ENCODE data around the gene NSRP1. TPM values are rescaled to one million over a fixed set of nuclear protein-coding genes. Genes with fewer than 3 reads are reported as not detected.
A peak's percentile ranks its signal among the peaks of the same experiment; 100 is the strongest.
"Not testable (repeated sequence)": the region's sequence is repeated elsewhere in the genome, so short reads cannot be mapped to it uniquely, and the experiment has no call there.

The NSRP1 gene
- polyA plus RNA-seq, 2 donors = 16.6 to 19.1 TPM

DNA sequence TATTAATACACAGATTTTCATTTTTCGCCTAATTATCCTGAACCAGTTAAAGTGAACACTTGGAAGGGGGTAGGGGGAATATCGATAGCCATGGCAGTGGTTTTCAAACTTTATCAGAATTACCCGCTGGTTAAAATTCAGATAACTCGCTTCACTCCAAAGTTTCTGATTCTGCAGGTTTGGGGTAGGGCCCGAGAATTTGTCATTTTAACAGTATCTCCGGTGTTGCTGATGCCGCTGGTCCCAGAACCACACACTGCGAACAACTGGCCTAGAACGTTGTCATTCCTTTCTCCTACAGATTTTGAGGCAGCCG is 313 bp upstream of the NSRP1 start:
- no peaks in the 10 kb centered on the region for H3K9me3 ChIP-seq (ENCODE audit: control insufficient read depth in 2 of 2, insufficient read depth in 1 of 2, low read depth in 1 of 2, low read length in 1 of 2)
- WGBS, 2 donors = 6 to 11% methylated on average over 10 of the region's 10 CpGs
- H3K4me1 ChIP-seq (ENCODE audit: control insufficient read depth in 2 of 2, insufficient read depth in 2 of 2, low read length in 1 of 2) = no peaks in the 10 kb centered on the region
- H3K27ac ChIP-seq (ENCODE audit: low read depth in 2 of 2, low read length in 1 of 2) = peak overlapping the region; percentile 97 to 99
- no peaks in the 10 kb centered on the region for H3K27me3 ChIP-seq (ENCODE audit: control insufficient read depth in 1 of 2, insufficient read depth in 2 of 2, low read length in 2 of 2)
- peak overlapping the region; percentile 64 to 96 for H3K4me3 ChIP-seq (ENCODE audit: low read depth in 1 of 2, low read length in 2 of 2)
- H3K36me3 ChIP-seq (ENCODE audit: control insufficient read depth in 2 of 2, insufficient read depth in 2 of 2, low read length in 1 of 2) = no peaks in the 10 kb centered on the region

DNA sequence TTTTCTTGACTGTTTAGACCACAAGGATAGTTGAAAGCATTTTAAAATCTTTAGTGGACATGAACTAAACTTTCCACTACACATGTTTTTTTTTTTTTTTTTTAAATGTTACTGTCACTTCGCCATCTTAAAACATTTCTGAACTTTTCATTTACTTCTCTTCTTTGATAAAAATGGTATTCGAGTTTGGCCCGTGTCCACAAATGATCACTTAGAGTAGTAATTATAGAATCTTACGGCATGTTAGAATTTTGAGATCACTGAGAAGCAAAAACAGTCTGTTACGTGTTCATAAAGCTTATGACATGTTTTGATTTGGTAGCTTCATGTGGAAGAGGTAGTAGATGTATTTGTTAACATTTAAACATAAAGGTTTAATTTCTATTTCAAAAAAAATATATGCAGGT is 1.1 kb downstream of the NSRP1 start:
- H3K9me3 ChIP-seq (ENCODE audit: control insufficient read depth in 2 of 2, insufficient read depth in 1 of 2, low read depth in 1 of 2, low read length in 1 of 2) = no peaks in the 10 kb centered on the region
- no peak overlapping the region for H3K27ac ChIP-seq (ENCODE audit: low read depth in 2 of 2, low read length in 1 of 2)
- no peaks in the 10 kb centered on the region for H3K27me3 ChIP-seq (ENCODE audit: control insufficient read depth in 1 of 2, insufficient read depth in 2 of 2, low read length in 2 of 2)
- no peaks in the 10 kb centered on the region for H3K4me1 ChIP-seq (ENCODE audit: control insufficient read depth in 2 of 2, insufficient read depth in 2 of 2, low read length in 1 of 2)
- H3K36me3 ChIP-seq (ENCODE audit: control insufficient read depth in 2 of 2, insufficient read depth in 2 of 2, low read length in 1 of 2) = no peaks in the 10 kb centered on the region
- 18 to 31% methylated on average over 5 of the region's 5 CpGs for WGBS, 2 donors
- peak overlapping the region in 1 of 2 donors; percentile 96 for H3K4me3 ChIP-seq (ENCODE audit: low read depth in 1 of 2, low read length in 2 of 2)

DNA sequence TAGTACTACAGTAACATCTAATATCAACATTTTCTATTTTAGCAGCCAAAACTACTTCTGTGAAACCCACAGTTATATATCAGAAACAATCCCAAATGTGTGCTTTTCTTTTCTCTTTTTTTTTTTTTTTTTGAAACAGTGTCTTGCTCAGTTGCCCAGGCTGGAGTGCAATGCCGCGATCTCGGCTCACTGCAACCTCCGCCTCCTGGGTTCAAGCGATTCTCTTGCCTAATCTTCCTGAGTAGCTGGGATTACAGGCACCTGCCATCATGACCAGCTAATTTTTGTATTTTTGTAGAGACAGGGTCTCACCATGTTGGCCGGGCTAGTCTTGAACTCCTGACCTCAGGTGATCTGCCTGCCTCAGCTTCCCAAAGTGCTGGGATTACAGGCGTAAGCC is 2.0 kb downstream of the NSRP1 start:
- H3K27ac ChIP-seq (ENCODE audit: low read depth in 2 of 2, low read length in 1 of 2); H3K36me3 ChIP-seq (ENCODE audit: control insufficient read depth in 2 of 2, insufficient read depth in 2 of 2, low read length in 1 of 2); H3K4me1 ChIP-seq (ENCODE audit: control insufficient read depth in 2 of 2, insufficient read depth in 2 of 2, low read length in 1 of 2); H3K27me3 ChIP-seq (ENCODE audit: control insufficient read depth in 1 of 2, insufficient read depth in 2 of 2, low read length in 2 of 2); H3K9me3 ChIP-seq (ENCODE audit: control insufficient read depth in 2 of 2, insufficient read depth in 1 of 2, low read depth in 1 of 2, low read length in 1 of 2); H3K4me3 ChIP-seq (ENCODE audit: low read depth in 1 of 2, low read length in 2 of 2): not testable (repeated sequence)
- 97% methylated on average over 7 of the region's 7 CpGs for WGBS, 2 donors

- Histone ChIP-seq H3K4me1 (ENCODE audit: control insufficient read depth in 2 of 2, insufficient read depth in 2 of 2, low read length in 1 of 2) (no peaks in the 10 kb centered on the region), H3K27ac (ENCODE audit: low read depth in 2 of 2, low read length in 1 of 2) (no peak overlapping the region), H3K9me3 (ENCODE audit: control insufficient read depth in 2 of 2, insufficient read depth in 1 of 2, low read depth in 1 of 2, low read length in 1 of 2) (no peaks in the 10 kb centered on the region), H3K36me3 (ENCODE audit: control insufficient read depth in 2 of 2, insufficient read depth in 2 of 2, low read length in 1 of 2) (peaks cover 0 to 4% of the 10 kb centered on the region in 2 donors), H3K4me3 (ENCODE audit: low read depth in 1 of 2, low read length in 2 of 2) (no peak overlapping the region), H3K27me3 (ENCODE audit: control insufficient read depth in 1 of 2, insufficient read depth in 2 of 2, low read length in 2 of 2) (no peaks in the 10 kb centered on the region)
- 94 to 95% methylated on average over 4 of the region's 4 CpGs for WGBS, 2 donors
Observed at GRCh38 chr17:30124273-30124796, 7.7 kb downstream of the NSRP1 start.

DNA sequence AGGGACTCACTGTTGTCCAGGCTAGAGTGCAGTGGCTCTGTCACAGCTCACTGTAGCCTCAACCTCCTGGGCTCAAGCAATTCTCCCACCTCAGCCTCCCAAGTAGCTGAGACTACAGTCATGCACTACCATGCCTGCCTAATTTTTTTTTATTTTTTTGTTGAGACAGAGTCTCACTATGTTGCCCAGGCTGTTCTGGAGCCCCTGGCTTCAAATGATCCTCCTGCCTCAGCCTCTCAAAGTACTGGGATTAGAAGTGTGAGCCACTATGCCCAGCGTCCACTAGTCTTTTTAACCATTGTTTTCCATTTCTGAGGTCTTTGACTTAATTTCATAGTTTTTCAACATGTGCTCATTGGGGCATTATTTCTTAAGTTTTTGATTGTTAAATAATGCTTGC is 13.5 kb downstream of the NSRP1 start:
- Histone ChIP-seq H3K27me3 (ENCODE audit: control insufficient read depth in 1 of 2, insufficient read depth in 2 of 2, low read length in 2 of 2) (no peaks in the 10 kb centered on the region), H3K27ac (ENCODE audit: low read depth in 2 of 2, low read length in 1 of 2) (no peak overlapping the region), H3K4me3 (ENCODE audit: low read depth in 1 of 2, low read length in 2 of 2) (no peak overlapping the region), H3K4me1 (ENCODE audit: control insufficient read depth in 2 of 2, insufficient read depth in 2 of 2, low read length in 1 of 2) (no peaks in the 10 kb centered on the region), H3K36me3 (ENCODE audit: control insufficient read depth in 2 of 2, insufficient read depth in 2 of 2, low read length in 1 of 2) (no peaks in the 10 kb centered on the region), H3K9me3 (ENCODE audit: control insufficient read depth in 2 of 2, insufficient read depth in 1 of 2, low read depth in 1 of 2, low read length in 1 of 2) (no peaks in the 10 kb centered on the region)
- 88 to 93% methylated on average over 1 of the region's 1 CpG for WGBS, 2 donors

DNA sequence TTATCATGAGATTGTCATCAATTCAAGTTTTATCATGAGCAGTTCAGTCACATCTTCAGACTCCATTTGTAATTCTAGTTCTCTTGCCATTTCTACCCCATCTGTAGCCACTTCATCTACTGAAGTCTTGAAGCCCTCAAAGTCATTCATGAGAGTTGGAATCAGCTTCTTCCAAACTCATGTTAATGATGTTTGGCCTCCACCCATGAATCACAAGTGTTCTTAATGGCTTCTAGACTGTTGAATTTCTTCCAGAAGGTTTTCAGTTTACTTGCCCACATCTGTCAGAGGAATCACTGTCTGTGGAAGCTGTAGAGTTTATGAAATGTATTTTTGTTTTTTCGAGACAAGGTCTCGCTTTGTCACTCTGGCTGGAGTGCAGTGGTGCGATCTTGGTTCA is 16.0 kb downstream of the NSRP1 start:
- Histone ChIP-seq H3K27ac (ENCODE audit: low read depth in 2 of 2, low read length in 1 of 2) (no peak overlapping the region), H3K27me3 (ENCODE audit: control insufficient read depth in 1 of 2, insufficient read depth in 2 of 2, low read length in 2 of 2) (no peaks in the 10 kb centered on the region), H3K36me3 (ENCODE audit: control insufficient read depth in 2 of 2, insufficient read depth in 2 of 2, low read length in 1 of 2) (no peaks in the 10 kb centered on the region), H3K4me1 (ENCODE audit: control insufficient read depth in 2 of 2, insufficient read depth in 2 of 2, low read length in 1 of 2) (no peaks in the 10 kb centered on the region), H3K9me3 (ENCODE audit: control insufficient read depth in 2 of 2, insufficient read depth in 1 of 2, low read depth in 1 of 2, low read length in 1 of 2) (no peaks in the 10 kb centered on the region), H3K4me3 (ENCODE audit: low read depth in 1 of 2, low read length in 2 of 2) (no peak overlapping the region)
- WGBS, 2 donors = 92 to 96% methylated on average over 3 of the region's 3 CpGs

DNA sequence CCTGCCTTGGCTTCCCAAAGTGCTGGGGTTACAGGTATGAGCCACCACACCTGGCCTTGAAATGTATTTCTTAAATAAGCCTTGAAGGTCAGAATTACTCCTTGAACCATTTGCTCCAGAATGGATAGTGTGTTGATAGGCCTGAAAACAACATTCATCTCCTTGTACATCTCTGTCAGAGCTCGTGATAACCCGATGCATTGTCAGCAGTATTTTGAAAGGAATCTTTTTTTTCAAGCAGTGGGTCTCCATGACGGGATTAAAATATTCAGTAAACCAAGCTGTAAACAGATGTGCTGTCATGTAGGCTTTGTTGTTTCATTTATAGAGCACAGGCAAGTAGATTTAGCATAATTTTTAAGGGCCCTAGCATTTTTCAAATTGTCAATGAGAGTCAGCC is 16.6 kb downstream of the NSRP1 start:
- WGBS, 2 donors = 95 to 97% methylated on average over 3 of the region's 3 CpGs
- Histone ChIP-seq H3K27ac (ENCODE audit: low read depth in 2 of 2, low read length in 1 of 2) (no peak overlapping the region), H3K27me3 (ENCODE audit: control insufficient read depth in 1 of 2, insufficient read depth in 2 of 2, low read length in 2 of 2) (no peaks in the 10 kb centered on the region), H3K36me3 (ENCODE audit: control insufficient read depth in 2 of 2, insufficient read depth in 2 of 2, low read length in 1 of 2) (no peaks in the 10 kb centered on the region), H3K9me3 (ENCODE audit: control insufficient read depth in 2 of 2, insufficient read depth in 1 of 2, low read depth in 1 of 2, low read length in 1 of 2) (no peaks in the 10 kb centered on the region), H3K4me1 (ENCODE audit: control insufficient read depth in 2 of 2, insufficient read depth in 2 of 2, low read length in 1 of 2) (no peaks in the 10 kb centered on the region), H3K4me3 (ENCODE audit: low read depth in 1 of 2, low read length in 2 of 2) (no peak overlapping the region)

- Histone ChIP-seq H3K4me1 (ENCODE audit: control insufficient read depth in 2 of 2, insufficient read depth in 2 of 2, low read length in 1 of 2) (no peaks in the 10 kb centered on the region), H3K27me3 (ENCODE audit: control insufficient read depth in 1 of 2, insufficient read depth in 2 of 2, low read length in 2 of 2) (no peaks in the 10 kb centered on the region), H3K27ac (ENCODE audit: low read depth in 2 of 2, low read length in 1 of 2) (no peak overlapping the region), H3K36me3 (ENCODE audit: control insufficient read depth in 2 of 2, insufficient read depth in 2 of 2, low read length in 1 of 2) (no peaks in the 10 kb centered on the region), H3K4me3 (ENCODE audit: low read depth in 1 of 2, low read length in 2 of 2) (no peak overlapping the region), H3K9me3 (ENCODE audit: control insufficient read depth in 2 of 2, insufficient read depth in 1 of 2, low read depth in 1 of 2, low read length in 1 of 2) (no peaks in the 10 kb centered on the region)
Observed at GRCh38 chr17:30134551-30134950, 17.9 kb downstream of the NSRP1 start.

- WGBS, 2 donors = 89 to 93% methylated on average over 3 of the region's 3 CpGs
- Histone ChIP-seq H3K36me3 (ENCODE audit: control insufficient read depth in 2 of 2, insufficient read depth in 2 of 2, low read length in 1 of 2) (no peaks in the 10 kb centered on the region), H3K4me3 (ENCODE audit: low read depth in 1 of 2, low read length in 2 of 2) (no peak overlapping the region)
Observed at GRCh38 chr17:30137158-30137557, 20.5 kb downstream of the NSRP1 start.

GRCh38 chr17:30147860-30148259 is 31.2 kb downstream of the NSRP1 start:
- H3K4me1 ChIP-seq (ENCODE audit: control insufficient read depth in 2 of 2, insufficient read depth in 2 of 2, low read length in 1 of 2); H3K27me3 ChIP-seq (ENCODE audit: control insufficient read depth in 1 of 2, insufficient read depth in 2 of 2, low read length in 2 of 2); H3K9me3 ChIP-seq (ENCODE audit: control insufficient read depth in 2 of 2, insufficient read depth in 1 of 2, low read depth in 1 of 2, low read length in 1 of 2); H3K27ac ChIP-seq (ENCODE audit: low read depth in 2 of 2, low read length in 1 of 2); H3K36me3 ChIP-seq (ENCODE audit: control insufficient read depth in 2 of 2, insufficient read depth in 2 of 2, low read length in 1 of 2); H3K4me3 ChIP-seq (ENCODE audit: low read depth in 1 of 2, low read length in 2 of 2): not testable (repeated sequence)
- 52 to 70% methylated on average over 6 of the region's 6 CpGs for WGBS, 2 donors

More at GRCh38 chr17:30137158-30137557, 20.5 kb downstream of the NSRP1 start:
- Histone ChIP-seq H3K9me3 (ENCODE audit: control insufficient read depth in 2 of 2, insufficient read depth in 1 of 2, low read depth in 1 of 2, low read length in 1 of 2) (no peaks in the 10 kb centered on the region), H3K27ac (ENCODE audit: low read depth in 2 of 2, low read length in 1 of 2) (no peak overlapping the region), H3K4me1 (ENCODE audit: control insufficient read depth in 2 of 2, insufficient read depth in 2 of 2, low read length in 1 of 2) (no peaks in the 10 kb centered on the region), H3K27me3 (ENCODE audit: control insufficient read depth in 1 of 2, insufficient read depth in 2 of 2, low read length in 2 of 2) (no peaks in the 10 kb centered on the region)
